HG03060 (cell line): ENCODE data around the gene SNRNP25.

Source experiments
- ATAC-seq: cut with Tn5 transposase; IDR thresholded peaks from one replicate; pipeline ENCODE4 v1.9.1; 2021; ENCODE audit warnings: low read depth, moderate number of reproducible peaks; ENCODE audit not compliant: unreplicated experiment

The SNRNP25 gene

GRCh38 chr16:75580-76501, 22.2 kb downstream of the SNRNP25 start:
- no peak for ATAC-seq

GRCh38 chr16:76535-77272, 23.1 kb downstream of the SNRNP25 start:
- no peak for ATAC-seq

- no peak for ATAC-seq
Measured at GRCh38 chr16:77273-77806, 23.7 kb downstream of the SNRNP25 start.

GRCh38 chr16:77807-78443, 24.3 kb downstream of the SNRNP25 start, which contains the start of gene MPG:
Gene MPG (plus strand): TSS chr16:78225. CDS start chr16:78310, 85 bp downstream.
- ATAC-seq = no peak

GRCh38 chr16:78444-79150, 25.0 kb downstream of the SNRNP25 start:
- ATAC-seq = no peak

- ATAC-seq = no peak
Measured at GRCh38 chr16:79151-80054, 25.8 kb downstream of the SNRNP25 start.

- ATAC-seq = no peak
Measured at GRCh38 chr16:83060-83603, 29.5 kb downstream of the SNRNP25 start.

GRCh38 chr16:83781-84615, 30.4 kb downstream of the SNRNP25 start:
- no peak for ATAC-seq

GRCh38 chr16:84718-85406, 31.2 kb downstream of the SNRNP25 start:
- ATAC-seq = peak; percentile 76

- no peak for ATAC-seq
Measured at GRCh38 chr16:85407-85782, 31.8 kb downstream of the SNRNP25 start.

GRCh38 chr16:85865-86264, 32.2 kb downstream of the SNRNP25 start:
- ATAC-seq = no peak

GRCh38 chr16:86483-86952, 32.9 kb downstream of the SNRNP25 start:
- no peak for ATAC-seq

GRCh38 chr16:88613-89012, 35.0 kb downstream of the SNRNP25 start:
- no peak for ATAC-seq

GRCh38 chr16:89391-90302, 36.0 kb downstream of the SNRNP25 start:
- ATAC-seq = no peak

GRCh38 chr16:91484-91883, 37.9 kb downstream of the SNRNP25 start:
- no peak for ATAC-seq
